NB4 (cell line): ENCODE data around the gene RNASE13.

ENCODE experiments used
- POLR2A ChIP-seq: IDR thresholded peaks from 2 replicates; pipeline ENCODE4 v1.6.1; 2011; ENCODE audit warnings: mild to moderate bottlenecking; ENCODE audit not compliant: insufficient read length; ENCODE audit errors: extremely low read depth
- TF ChIP-seq, protein P1 (sequence below): IDR thresholded peaks from one replicate; pipeline ENCODE4 v1.5.1; 2012; ENCODE audit warnings: low read depth, low read length

DNA sequence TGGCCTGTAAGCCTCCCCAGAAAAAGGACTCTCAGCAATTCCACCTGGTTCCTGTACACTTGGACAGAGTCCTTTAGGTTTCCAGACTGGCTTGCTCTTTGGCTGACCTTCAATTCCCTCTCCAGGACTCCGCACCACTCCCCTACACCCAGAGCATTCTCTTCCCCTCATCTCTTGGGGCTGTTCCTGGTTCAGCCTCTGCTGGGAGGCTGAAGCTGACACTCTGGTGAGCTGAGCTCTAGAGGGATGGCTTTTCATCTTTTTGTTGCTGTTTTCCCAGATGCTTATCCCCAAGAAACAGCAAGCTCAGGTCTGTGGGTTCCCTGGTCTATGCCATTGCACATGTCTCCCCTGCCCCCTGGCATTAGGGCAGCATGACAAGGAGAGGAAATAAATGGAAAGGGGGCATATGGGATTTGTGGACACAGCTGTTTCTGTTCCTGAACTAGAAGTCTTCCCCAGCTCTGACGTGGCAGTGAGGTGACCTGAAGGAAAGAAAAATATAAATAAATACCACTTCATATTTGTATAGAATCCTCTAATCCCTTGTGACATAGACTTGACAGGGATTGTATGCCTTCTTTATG is 8.9 kb upstream of the RNASE13 start:
- TF ChIP-seq, protein P1, sequence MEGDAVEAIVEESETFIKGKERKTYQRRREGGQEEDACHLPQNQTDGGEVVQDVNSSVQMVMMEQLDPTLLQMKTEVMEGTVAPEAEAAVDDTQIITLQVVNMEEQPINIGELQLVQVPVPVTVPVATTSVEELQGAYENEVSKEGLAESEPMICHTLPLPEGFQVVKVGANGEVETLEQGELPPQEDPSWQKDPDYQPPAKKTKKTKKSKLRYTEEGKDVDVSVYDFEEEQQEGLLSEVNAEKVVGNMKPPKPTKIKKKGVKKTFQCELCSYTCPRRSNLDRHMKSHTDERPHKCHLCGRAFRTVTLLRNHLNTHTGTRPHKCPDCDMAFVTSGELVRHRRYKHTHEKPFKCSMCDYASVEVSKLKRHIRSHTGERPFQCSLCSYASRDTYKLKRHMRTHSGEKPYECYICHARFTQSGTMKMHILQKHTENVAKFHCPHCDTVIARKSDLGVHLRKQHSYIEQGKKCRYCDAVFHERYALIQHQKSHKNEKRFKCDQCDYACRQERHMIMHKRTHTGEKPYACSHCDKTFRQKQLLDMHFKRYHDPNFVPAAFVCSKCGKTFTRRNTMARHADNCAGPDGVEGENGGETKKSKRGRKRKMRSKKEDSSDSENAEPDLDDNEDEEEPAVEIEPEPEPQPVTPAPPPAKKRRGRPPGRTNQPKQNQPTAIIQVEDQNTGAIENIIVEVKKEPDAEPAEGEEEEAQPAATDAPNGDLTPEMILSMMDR = no peak
- TF ChIP-seq POLR2A = no peak
